HFFc6 (cell line): ENCODE results near the gene BAG2. TPM values are rescaled to one million over a fixed set of nuclear protein-coding genes. Genes with fewer than 3 reads are reported as not detected.

Experiments
- DNase-seq: peaks from one replicate; pipeline ENCODE4 v3.0.0-alpha.2; 2018
- H3K27ac Mint-ChIP-seq: 2 replicates; pipeline ENCODE4 v1.8.0; 2020; ENCODE audit warnings: mild to moderate bottlenecking, mixed read lengths
- H3K27me3 Mint-ChIP-seq: 2 replicates; pipeline ENCODE4 v1.8.0; 2021; ENCODE audit warnings: mild to moderate bottlenecking, moderate library complexity, mixed read lengths; ENCODE audit not compliant: insufficient read depth
- H3K36me3 Mint-ChIP-seq: 2 replicates; pipeline ENCODE4 v1.8.0; 2021; ENCODE audit warnings: low read depth, mixed read lengths
- H3K4me1 Mint-ChIP-seq: 2 replicates; pipeline ENCODE4 v1.8.0; 2020; ENCODE audit warnings: low read depth, mixed read lengths
- H3K4me3 Mint-ChIP-seq: 2 replicates; pipeline ENCODE4 v1.8.0; 2020; ENCODE audit warnings: mild to moderate bottlenecking, moderate library complexity, mixed read lengths
- H3K9me3 Mint-ChIP-seq: 2 replicates; pipeline ENCODE4 v1.8.0; 2020; ENCODE audit warnings: mild to moderate bottlenecking, mixed read lengths
- total RNA-seq, 6 experiments: library from RNA; stranded (reverse); fragmentation: NEBNext Ultra II Directional; extraction: Animal tissue kit (Norgen Biotek cat#: 25700); gene quantifications; 2 replicates in 1 of 6; 3 replicates in 5 of 6; pipeline ENCODE4 v1.2.3, GENCODE V29; 2021
- TF ChIP-seq, protein P1 (sequence below): fragments of 200-600 bp; sonication (generic); IDR thresholded peaks from 2 replicates; pipeline ENCODE4 v1.5.0; 2021; ENCODE audit warnings: antibody characterized with exemption, mild to moderate bottlenecking

BAG2 gene
- total RNA-seq, 6 experiments from 2014 or later: 26.2 to 31.6 (median 28.3) TPM

DNA sequence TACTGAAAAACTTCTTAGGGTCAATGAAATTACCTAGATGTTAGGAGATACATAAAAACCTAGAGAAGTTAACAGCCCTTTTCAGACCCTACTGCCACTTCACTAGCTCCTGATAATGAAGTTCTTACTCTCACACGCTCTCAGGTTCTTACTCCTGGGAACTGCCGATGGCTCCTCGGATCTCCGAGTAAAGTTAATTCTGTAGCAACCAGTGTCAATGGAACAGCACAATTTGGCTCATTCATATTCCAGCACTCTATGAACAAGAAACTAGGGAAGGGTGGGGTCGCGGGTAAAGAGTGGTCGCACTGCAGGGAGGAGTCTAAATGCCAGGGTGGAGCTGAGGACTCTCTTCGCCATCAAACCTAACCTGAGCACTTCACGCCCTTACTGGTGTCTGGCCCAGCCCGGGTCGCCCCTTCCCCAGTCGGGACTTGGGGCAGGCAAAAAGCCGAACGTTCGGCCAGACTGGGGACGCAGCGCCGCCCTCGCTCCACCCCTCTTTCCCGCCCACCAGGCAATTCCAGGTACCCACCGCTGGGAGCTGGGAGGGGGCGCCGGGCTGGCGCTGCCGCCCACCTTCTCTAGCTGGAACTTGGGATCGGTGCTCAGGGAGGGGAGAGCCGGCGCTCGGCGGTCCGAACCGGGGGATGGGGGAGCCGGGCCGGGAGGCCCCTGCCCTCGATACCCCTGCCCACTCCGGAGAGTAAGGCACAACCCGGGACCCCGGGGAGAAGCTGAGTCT, 49.2 kb downstream of the BAG2 start:
- peak; percentile 12 for DNase-seq
- Mint-ChIP-seq H3K27ac (peak overlapping the region; percentile 94), H3K4me3 (peak overlapping the region; percentile 99), H3K4me1 (peaks cover 79% of the 10 kb centered on the region), H3K9me3 (peaks cover 10% of the 10 kb centered on the region; the same call in 1 of the 2 replicates), H3K36me3 (peaks cover 42% of the 10 kb centered on the region), H3K27me3 (peaks cover 6% of the 10 kb centered on the region)
- TF ChIP-seq, protein P1, sequence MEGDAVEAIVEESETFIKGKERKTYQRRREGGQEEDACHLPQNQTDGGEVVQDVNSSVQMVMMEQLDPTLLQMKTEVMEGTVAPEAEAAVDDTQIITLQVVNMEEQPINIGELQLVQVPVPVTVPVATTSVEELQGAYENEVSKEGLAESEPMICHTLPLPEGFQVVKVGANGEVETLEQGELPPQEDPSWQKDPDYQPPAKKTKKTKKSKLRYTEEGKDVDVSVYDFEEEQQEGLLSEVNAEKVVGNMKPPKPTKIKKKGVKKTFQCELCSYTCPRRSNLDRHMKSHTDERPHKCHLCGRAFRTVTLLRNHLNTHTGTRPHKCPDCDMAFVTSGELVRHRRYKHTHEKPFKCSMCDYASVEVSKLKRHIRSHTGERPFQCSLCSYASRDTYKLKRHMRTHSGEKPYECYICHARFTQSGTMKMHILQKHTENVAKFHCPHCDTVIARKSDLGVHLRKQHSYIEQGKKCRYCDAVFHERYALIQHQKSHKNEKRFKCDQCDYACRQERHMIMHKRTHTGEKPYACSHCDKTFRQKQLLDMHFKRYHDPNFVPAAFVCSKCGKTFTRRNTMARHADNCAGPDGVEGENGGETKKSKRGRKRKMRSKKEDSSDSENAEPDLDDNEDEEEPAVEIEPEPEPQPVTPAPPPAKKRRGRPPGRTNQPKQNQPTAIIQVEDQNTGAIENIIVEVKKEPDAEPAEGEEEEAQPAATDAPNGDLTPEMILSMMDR: peak; percentile 71

DNA sequence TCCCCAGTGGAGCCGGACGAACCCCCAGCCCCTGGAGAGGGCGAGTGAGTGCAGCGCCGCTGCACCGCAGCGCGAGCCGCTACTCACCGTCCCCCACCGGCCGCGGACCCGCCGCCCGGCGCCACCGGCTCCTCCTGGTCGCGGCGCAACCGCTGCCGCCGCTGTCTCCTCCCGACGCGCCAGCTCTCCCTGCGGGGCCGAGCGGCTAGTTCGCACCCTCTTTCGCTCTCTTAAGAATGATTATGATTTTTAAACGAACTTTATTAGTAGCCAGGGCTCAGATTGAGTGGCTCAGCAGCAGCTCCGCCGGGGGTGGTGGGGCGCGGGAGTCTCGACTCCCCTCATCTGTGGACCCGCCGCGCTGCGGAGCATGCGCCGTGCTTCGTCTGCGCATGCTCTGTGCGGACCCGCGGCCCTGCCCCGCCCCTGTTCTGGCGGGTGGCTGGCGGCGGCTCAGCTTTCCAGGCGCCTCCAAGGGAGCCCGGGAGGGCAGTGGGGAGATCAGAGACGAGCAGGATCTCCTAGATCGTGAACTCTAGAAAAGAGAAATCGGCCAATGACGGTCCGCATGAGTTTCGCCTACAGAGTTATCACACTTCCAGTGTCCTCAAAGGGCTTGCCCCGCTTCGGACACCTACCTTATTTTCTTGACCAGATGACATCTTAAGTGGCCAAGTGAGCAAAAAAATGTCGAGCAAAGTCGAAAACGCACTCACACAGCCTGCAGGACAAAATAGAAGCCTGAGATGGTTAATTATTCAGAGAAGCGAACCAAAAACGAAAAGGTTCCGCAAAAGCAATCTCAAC, 50.0 kb downstream of the BAG2 start, which contains the start of gene RAB23:
Gene RAB23 (minus strand): TSS at position 372 of the 807 bp plus-strand sequence. CDS start 11,927 bp downstream, outside the sequence.
- peak within 1 kb of the TSS; percentile 99 for H3K4me3 Mint-ChIP-seq
- H3K36me3 Mint-ChIP-seq: peaks cover 37% of the 10 kb centered on the region
- peak within 1 kb of the TSS; percentile 94 for H3K27ac Mint-ChIP-seq
- H3K27me3 Mint-ChIP-seq: peaks cover 6% of the 10 kb centered on the region
- peak; percentile 70 for DNase-seq
- TF ChIP-seq, protein P1: peak; percentile 54; the same call in 1 of the 2 replicates
- H3K4me1 Mint-ChIP-seq: peaks cover 71% of the 10 kb centered on the region
- H3K9me3 Mint-ChIP-seq: peaks cover 10% of the 10 kb centered on the region; the same call in 1 of the 2 replicates

DNA sequence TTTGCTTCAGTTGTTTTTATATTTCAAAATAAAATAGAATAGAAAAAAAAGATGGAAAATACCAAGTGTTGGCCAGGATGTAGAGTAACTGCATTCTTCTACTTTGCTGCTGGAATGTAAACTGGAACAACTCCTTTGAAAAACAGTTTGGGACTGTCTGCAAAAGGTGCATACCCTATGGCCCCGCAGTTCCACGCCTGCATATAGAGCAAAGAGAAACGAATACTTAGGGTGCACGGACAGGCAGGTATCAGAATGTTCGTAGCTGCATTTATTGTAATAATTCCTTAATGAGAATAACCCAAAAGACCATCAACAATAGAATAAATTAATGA, 50.6 kb downstream of the BAG2 start:
- Mint-ChIP-seq H3K4me1 (peaks cover 66% of the 10 kb centered on the region), H3K4me3 (peak overlapping the region; percentile 97), H3K27me3 (peaks cover 6% of the 10 kb centered on the region), H3K36me3 (peaks cover 32% of the 10 kb centered on the region), H3K27ac (peak overlapping the region; percentile 94), H3K9me3 (peaks cover 10% of the 10 kb centered on the region; the same call in 1 of the 2 replicates)
- TF ChIP-seq, protein P1: no peak
- DNase-seq: no peak

DNA sequence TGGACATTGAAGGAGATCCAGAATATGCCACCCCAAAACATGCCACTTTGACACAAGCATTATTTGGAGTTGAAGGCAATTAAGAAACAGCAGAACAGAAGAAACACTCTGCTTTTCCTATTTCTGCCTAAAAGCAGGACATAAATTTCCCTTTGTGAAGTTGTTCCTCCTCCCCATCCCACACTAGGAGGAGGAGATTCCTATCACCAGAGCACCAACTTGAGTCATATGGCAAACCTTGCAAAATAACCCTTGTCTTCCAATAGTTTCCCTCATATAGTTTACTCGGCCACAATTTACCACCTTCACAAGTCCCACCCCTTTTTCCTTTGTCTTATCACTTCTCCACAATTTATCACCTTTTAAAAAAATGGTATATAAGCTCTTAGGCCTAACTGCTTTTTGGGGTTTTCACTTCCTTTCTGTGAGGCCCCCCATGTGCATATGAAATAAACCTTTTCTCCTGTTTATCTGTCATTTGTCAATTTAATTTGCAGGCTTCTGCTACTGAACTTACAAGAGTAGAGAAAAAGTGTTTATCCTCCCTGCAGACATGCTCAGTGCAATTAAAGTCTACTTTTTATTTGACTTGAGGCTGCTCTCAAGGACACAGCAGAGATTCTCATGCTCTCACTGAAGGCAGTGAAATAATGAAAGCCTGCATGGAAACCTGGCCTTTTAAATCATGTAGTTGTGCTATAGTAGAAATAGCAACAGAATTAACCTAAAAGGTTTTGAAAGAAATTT, 52.8 kb downstream of the BAG2 start:
- H3K27me3 Mint-ChIP-seq: peaks cover 6% of the 10 kb centered on the region
- peaks cover 43% of the 10 kb centered on the region for H3K4me1 Mint-ChIP-seq
- TF ChIP-seq, protein P1: no peak
- DNase-seq: peak; percentile 48
- H3K9me3 Mint-ChIP-seq: peaks cover 5% of the 10 kb centered on the region; the same call in 1 of the 2 replicates
- peak overlapping the region; percentile 44 for H3K27ac Mint-ChIP-seq
- no peak overlapping the region for H3K4me3 Mint-ChIP-seq
- peaks cover 17% of the 10 kb centered on the region for H3K36me3 Mint-ChIP-seq

DNA sequence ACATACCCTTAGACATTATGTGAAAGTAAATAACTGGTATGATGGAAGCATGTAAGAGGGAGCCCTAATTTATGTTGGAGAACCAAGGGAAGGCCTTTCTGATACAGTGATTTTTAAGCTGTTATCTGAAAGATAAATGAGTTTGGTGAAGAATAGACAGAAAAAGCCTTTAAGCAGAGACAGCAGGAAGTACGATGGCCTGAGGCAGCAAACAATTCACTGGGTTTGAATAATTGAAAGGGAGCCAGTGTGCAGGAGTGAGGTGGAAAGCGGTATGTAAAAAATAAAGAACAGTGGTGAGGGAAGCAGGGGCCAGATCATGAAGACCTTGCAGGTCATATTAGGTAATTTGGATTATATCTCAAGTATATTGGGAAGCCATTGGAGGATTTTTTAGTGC, 54.1 kb downstream of the BAG2 start:
- Mint-ChIP-seq H3K4me1 (peaks cover 35% of the 10 kb centered on the region), H3K9me3 (no peaks in the 10 kb centered on the region; the same call in 1 of the 2 replicates), H3K27ac (no peak overlapping the region), H3K36me3 (peaks cover 7% of the 10 kb centered on the region; the same call in 1 of the 2 replicates), H3K4me3 (no peak overlapping the region), H3K27me3 (peaks cover 4% of the 10 kb centered on the region)
- DNase-seq: no peak
- TF ChIP-seq, protein P1: no peak
